OCI-LY7 (cell line): Measurements from ENCODE around the gene STOX2. TPM values are rescaled to one million over a fixed set of nuclear protein-coding genes. Genes with fewer than 3 reads are reported as not detected.

ENCODE experiments used
- BruUV-seq: library from RNA; stranded (reverse); fragments of 400-500 nt; replicated peaks from 2 replicates; lab custom pipeline; 2021; lab: Mats Ljungman, UMichigan
- CTCF ChIA-PET: fragments of 300-600 bp; sonication (Branson Sonifier 250); formaldehyde crosslinking; loops from one replicate; lab custom pipeline; 2022; ENCODE audit warnings: antibody characterized with exemption; ENCODE audit not compliant: unreplicated experiment; lab: Charles Lee
- POLR2A ChIA-PET: fragments of 300-600 bp; sonication (Branson Sonifier 250); formaldehyde crosslinking; loops from one replicate; lab custom pipeline; 2022; ENCODE audit warnings: antibody characterized with exemption; lab: Charles Lee
- DNase-seq: peaks from one replicate; pipeline ENCODE4 v3.0.0-alpha.2; 2015; ENCODE audit warnings: low spot score
- H2AFZ ChIP-seq: fragments of 200-600 bp; sonication (generic), shearing (Covaris generic); 2 replicates; pipeline ENCODE4 v1.6.1; 2014; ENCODE audit warnings: mild to moderate bottlenecking, antibody characterized with exemption, low read length, moderate library complexity
- H3K27ac ChIP-seq: fragments of 200-600 bp; sonication (generic); 2 replicates; pipeline ENCODE4 v1.5.1; 2014; ENCODE audit warnings: mixed run types, low read depth, mild to moderate bottlenecking, moderate library complexity, low read length, inconsistent platforms; ENCODE audit not compliant: poor library complexity, severe bottlenecking
- H3K36me3 ChIP-seq: fragments of 200-600 bp; sonication (generic); 2 replicates; pipeline ENCODE4 v1.6.1; 2014; ENCODE audit warnings: mild to moderate bottlenecking, antibody characterized with exemption, low read length, moderate library complexity, mixed read lengths; ENCODE audit not compliant: insufficient read depth
- H3K4me1 ChIP-seq: fragments of 200-600 bp; sonication (generic); 2 replicates; pipeline ENCODE4 v1.5.1; 2014; ENCODE audit warnings: mild to moderate bottlenecking, low read length; ENCODE audit not compliant: insufficient read depth, poor library complexity, severe bottlenecking
- H3K4me2 ChIP-seq: fragments of 200-600 bp; sonication (generic); 2 replicates; pipeline ENCODE4 v1.6.1; 2014; ENCODE audit warnings: mild to moderate bottlenecking, low read length
- H3K4me3 ChIP-seq: fragments of 200-600 bp; sonication (generic); 2 replicates; pipeline ENCODE4 v1.5.1; 2014; ENCODE audit warnings: mild to moderate bottlenecking, low read depth, low read length; ENCODE audit not compliant: poor library complexity, severe bottlenecking
- H3K79me2 ChIP-seq: fragments of 200-600 bp; sonication (generic); 2 replicates; pipeline ENCODE4 v1.6.1; 2016; ENCODE audit warnings: low read depth, mild to moderate bottlenecking, low read length, moderate library complexity, mixed read lengths; ENCODE audit not compliant: insufficient read depth
- H3K9me2 ChIP-seq: fragments of 200-600 bp; sonication (generic); 2 replicates; pipeline ENCODE4 v1.6.1; 2016; ENCODE audit warnings: mild to moderate bottlenecking, low read length, mixed read lengths; ENCODE audit not compliant: insufficient read depth
- H3K9me3 ChIP-seq: fragments of 200-600 bp; sonication (generic); 2 replicates; pipeline ENCODE4 v1.6.1; 2014; ENCODE audit warnings: mild to moderate bottlenecking, mixed run types, low read length, mixed read lengths
- H4K20me1 ChIP-seq: fragments of 200-600 bp; sonication (generic); 2 replicates; pipeline ENCODE4 v1.6.1; 2014; ENCODE audit warnings: mild to moderate bottlenecking, antibody characterized with exemption, low read length, moderate library complexity, mixed read lengths; ENCODE audit not compliant: insufficient read depth
- EZH2phosphoT487 ChIP-seq: fragments of 200-600 bp; sonication (generic); IDR thresholded peaks from 2 replicates; pipeline ENCODE4 v1.6.1; 2018; ENCODE audit warnings: low read depth, borderline replicate concordance, mild to moderate bottlenecking, mixed run types, antibody characterized with exemption, low read length, moderate library complexity, mixed read lengths
- intact Hi-C: fragments of 100-400 bp; cut with micrococcal nuclease; formaldehyde crosslinking; loops from one replicate; pipeline ENCODE4 v1.10.0; 2022; ENCODE audit not compliant: unreplicated experiment
- total RNA-seq, 2 experiments: library from RNA; depleted of rRNA in 1 of 2; stranded (reverse); fragments of >200 nt in 1 of 2; shearing (Covaris generic) in 1 of 2; gene quantifications; 2 replicates each; pipeline ENCODE4 v1.2.3, GENCODE V29; 2014 to 2022
- TF ChIP-seq, protein P1 (sequence below): fragments of 200-600 bp; sonication (generic); conservative IDR thresholded peaks from 2 replicates; pipeline ENCODE4 v1.5.1; 2014; ENCODE audit warnings: mild to moderate bottlenecking, antibody characterized with exemption, low read length, moderate library complexity, mixed read lengths

Gene STOX2
- total RNA-seq, 2 experiments from 2014 or later, result 0.38 TPM; not detected in 1

DNA sequence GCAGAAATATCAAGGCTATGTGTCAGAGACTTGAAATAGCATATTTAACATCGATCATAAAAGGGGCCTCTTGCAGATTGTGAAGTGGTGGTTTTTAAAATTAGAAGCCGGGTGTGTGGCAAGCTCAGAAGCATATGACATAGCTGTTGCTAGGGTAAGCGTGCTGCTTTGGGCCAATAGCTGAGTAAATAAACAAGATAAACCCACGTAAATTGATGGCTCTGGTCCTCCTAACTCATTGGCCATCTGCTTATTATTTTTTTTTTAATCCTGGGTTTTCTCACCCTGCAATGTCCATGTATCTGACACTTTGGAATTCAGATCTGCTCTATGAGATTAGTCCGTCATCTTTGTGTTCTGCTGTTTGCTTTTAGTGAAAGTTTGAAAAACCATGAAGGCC, 32.6 kb upstream of the STOX2 start:
- no peak overlapping the region for H3K4me3 ChIP-seq
- no peaks in the 10 kb centered on the region for H3K79me2 ChIP-seq
- intact Hi-C loops, result no loop called here
- ChIA-PET CTCF (no interaction called here), POLR2A (no interaction called here)
- H3K36me3 ChIP-seq, result no peaks in the 10 kb centered on the region
- no peaks in the 10 kb centered on the region for H3K4me1 ChIP-seq
- H3K9me3 ChIP-seq, result no peaks in the 10 kb centered on the region
- H3K4me2 ChIP-seq, result no peak overlapping the region
- TF ChIP-seq, protein P1, sequence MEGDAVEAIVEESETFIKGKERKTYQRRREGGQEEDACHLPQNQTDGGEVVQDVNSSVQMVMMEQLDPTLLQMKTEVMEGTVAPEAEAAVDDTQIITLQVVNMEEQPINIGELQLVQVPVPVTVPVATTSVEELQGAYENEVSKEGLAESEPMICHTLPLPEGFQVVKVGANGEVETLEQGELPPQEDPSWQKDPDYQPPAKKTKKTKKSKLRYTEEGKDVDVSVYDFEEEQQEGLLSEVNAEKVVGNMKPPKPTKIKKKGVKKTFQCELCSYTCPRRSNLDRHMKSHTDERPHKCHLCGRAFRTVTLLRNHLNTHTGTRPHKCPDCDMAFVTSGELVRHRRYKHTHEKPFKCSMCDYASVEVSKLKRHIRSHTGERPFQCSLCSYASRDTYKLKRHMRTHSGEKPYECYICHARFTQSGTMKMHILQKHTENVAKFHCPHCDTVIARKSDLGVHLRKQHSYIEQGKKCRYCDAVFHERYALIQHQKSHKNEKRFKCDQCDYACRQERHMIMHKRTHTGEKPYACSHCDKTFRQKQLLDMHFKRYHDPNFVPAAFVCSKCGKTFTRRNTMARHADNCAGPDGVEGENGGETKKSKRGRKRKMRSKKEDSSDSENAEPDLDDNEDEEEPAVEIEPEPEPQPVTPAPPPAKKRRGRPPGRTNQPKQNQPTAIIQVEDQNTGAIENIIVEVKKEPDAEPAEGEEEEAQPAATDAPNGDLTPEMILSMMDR, result no peak
- no peak for TF ChIP-seq EZH2phosphoT487
- H3K9me2 ChIP-seq, result no peaks in the 10 kb centered on the region
- BruUV-seq, result no TSS peak
- no peak for DNase-seq
- no peak overlapping the region for H3K27ac ChIP-seq
- no peak overlapping the region for H2AFZ ChIP-seq
- no peaks in the 10 kb centered on the region for H4K20me1 ChIP-seq

- H3K4me1 ChIP-seq, result no peaks in the 10 kb centered on the region
- no peak overlapping the region for H3K4me3 ChIP-seq
- H3K4me2 ChIP-seq, result no peak overlapping the region
- H3K27ac ChIP-seq, result no peak overlapping the region
- POLR2A ChIA-PET, result interaction anchor here (0.9 kb wide), 2 partner anchors 10 to 23 kb away, joined by 3 to 5 read pairs; no protein-coding TSS in a partner anchor
- no peak for DNase-seq
- no peaks in the 10 kb centered on the region for H3K9me3 ChIP-seq
- TF ChIP-seq EZH2phosphoT487, result no peak
- TF ChIP-seq, protein P1, result no peak
- no peaks in the 10 kb centered on the region for H3K79me2 ChIP-seq
- intact Hi-C loops, result no loop called here
- no peak overlapping the region for H2AFZ ChIP-seq
- no TSS peak for BruUV-seq
- H3K36me3 ChIP-seq, result no peaks in the 10 kb centered on the region
- CTCF ChIA-PET, result no interaction called here
- H4K20me1 ChIP-seq, result no peaks in the 10 kb centered on the region
- no peaks in the 10 kb centered on the region for H3K9me2 ChIP-seq
Measured at GRCh38 chr4:183873409-183874185, 31.5 kb upstream of the STOX2 start.

- Histone ChIP-seq H4K20me1 (no peaks in the 10 kb centered on the region), H3K9me3 (no peaks in the 10 kb centered on the region), H2AFZ (no peak overlapping the region), H3K4me2 (no peak overlapping the region), H3K27ac (no peak overlapping the region), H3K4me1 (no peaks in the 10 kb centered on the region), H3K9me2 (no peaks in the 10 kb centered on the region), H3K79me2 (no peaks in the 10 kb centered on the region), H3K36me3 (no peaks in the 10 kb centered on the region), H3K4me3 (no peak overlapping the region)
- intact Hi-C loops, result no loop called here
- TF ChIP-seq, protein P1, result no peak
- no peak for TF ChIP-seq EZH2phosphoT487
- ChIA-PET POLR2A (interaction anchor here (0.6 kb wide), 1 partner anchor 13 kb away, joined by 3 read pairs; no protein-coding TSS in a partner anchor), CTCF (no interaction called here)
- no TSS peak for BruUV-seq
- DNase-seq, result no peak
Measured at GRCh38 chr4:183875251-183875825, 29.8 kb upstream of the STOX2 start.
